ENCODE data around the gene PINK1.

- TF ChIP-seq CTCF (IDR thresholded peaks at IDR 0.05; ENCODE audit: low read length) (no peak), EZH2 (IDR thresholded peaks at IDR 0.05; ENCODE audit: borderline replicate concordance, low read length) (no peak)
Observed at GRCh38 chr1:20584890-20585289, 48.4 kb upstream of the PINK1 start.

All from OCI-LY1 (cell line).